ENCODE measurements around the gene TBC1D20.

Gene TBC1D20

DNA sequence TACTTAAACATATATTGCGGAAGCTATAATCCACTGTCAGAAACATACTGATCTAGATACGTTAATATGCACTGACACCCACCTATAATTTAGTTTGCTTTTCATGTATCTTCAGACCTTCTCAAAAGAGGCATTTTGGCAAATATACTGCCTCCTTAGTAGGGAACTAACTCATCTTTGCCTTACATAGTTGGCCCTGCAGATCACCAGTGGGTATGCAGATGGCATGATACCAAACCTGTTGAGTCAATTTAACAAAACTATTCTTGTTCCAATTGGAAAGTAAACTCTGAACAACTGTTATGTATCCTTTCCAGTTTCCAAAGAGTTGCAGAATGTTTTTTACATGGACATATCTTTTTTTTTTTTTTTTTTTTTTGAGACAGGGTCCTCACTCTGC is 35.6 kb upstream of the TBC1D20 start:
- TF ChIP-seq, protein P1, sequence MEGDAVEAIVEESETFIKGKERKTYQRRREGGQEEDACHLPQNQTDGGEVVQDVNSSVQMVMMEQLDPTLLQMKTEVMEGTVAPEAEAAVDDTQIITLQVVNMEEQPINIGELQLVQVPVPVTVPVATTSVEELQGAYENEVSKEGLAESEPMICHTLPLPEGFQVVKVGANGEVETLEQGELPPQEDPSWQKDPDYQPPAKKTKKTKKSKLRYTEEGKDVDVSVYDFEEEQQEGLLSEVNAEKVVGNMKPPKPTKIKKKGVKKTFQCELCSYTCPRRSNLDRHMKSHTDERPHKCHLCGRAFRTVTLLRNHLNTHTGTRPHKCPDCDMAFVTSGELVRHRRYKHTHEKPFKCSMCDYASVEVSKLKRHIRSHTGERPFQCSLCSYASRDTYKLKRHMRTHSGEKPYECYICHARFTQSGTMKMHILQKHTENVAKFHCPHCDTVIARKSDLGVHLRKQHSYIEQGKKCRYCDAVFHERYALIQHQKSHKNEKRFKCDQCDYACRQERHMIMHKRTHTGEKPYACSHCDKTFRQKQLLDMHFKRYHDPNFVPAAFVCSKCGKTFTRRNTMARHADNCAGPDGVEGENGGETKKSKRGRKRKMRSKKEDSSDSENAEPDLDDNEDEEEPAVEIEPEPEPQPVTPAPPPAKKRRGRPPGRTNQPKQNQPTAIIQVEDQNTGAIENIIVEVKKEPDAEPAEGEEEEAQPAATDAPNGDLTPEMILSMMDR (IDR thresholded peaks at IDR 0.05; ENCODE audit: low read depth, low read length, missing control alignments) = no peak
- DNase-seq (ENCODE audit: extremely low read depth, low read depth) = no peak
- H3K4me3 ChIP-seq (replicated peaks; ENCODE audit: low read depth, low read length) = no peak overlapping the region

DNA sequence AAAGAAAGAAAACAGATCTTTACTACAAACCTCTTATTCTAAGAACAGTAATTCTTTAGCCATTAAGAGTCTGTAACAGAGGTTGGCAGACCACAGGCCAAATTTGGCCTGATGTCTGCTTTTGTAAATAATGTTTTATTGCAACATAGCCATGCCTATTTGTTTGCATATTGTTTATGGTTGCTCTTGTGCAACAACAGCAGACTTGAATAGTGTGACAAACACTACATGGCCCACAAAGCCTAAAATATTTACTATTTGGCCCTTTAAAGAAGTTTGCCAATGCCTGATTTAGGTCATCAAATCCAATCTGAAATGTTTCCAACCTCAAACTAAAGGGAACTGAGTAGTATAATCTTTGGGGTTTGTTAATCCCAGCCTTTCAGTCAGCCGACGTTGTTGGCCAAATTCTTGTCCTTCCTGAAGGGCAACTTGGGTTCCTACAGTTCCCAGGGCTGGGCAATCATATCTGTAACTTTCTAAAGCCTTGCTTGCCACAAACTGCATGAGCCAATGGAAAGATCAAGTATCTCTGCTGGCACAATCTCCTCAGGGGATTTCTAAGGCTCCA is 33.9 kb upstream of the TBC1D20 start:
- TF ChIP-seq, protein P1 (IDR thresholded peaks at IDR 0.05; ENCODE audit: low read depth, low read length, missing control alignments) = no peak
- DNase-seq (ENCODE audit: extremely low read depth, low read depth) = no peak

DNA sequence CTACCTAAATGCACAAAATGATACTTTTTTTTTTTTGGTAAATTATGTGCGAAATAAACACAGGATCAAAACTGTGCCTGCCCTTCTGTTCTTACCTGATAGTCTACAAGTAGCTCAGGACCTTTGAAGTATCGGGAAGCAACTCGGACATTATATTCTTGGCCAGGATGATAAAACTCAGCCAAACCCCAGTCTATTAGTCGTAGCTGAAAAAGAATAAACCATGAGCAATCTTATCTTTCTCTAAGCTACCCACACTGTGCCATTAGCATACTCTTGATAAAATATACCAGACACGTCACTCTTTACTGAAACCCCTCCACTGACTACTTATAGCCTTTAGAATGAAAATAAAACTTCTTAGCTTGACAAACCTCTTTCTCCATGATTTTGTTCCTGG is 29.8 kb upstream of the TBC1D20 start:
- TF ChIP-seq, protein P1 (IDR thresholded peaks at IDR 0.05; ENCODE audit: low read depth, low read length, missing control alignments) = no peak
- no peak overlapping the region for H3K4me3 ChIP-seq (replicated peaks; ENCODE audit: low read depth, low read length)
- DNase-seq (ENCODE audit: extremely low read depth, low read depth) = no peak

More for the DNA sequence above, 33.9 kb upstream of the TBC1D20 start:
- H3K4me3 ChIP-seq (replicated peaks; ENCODE audit: low read depth, low read length) = no peak overlapping the region

DNA sequence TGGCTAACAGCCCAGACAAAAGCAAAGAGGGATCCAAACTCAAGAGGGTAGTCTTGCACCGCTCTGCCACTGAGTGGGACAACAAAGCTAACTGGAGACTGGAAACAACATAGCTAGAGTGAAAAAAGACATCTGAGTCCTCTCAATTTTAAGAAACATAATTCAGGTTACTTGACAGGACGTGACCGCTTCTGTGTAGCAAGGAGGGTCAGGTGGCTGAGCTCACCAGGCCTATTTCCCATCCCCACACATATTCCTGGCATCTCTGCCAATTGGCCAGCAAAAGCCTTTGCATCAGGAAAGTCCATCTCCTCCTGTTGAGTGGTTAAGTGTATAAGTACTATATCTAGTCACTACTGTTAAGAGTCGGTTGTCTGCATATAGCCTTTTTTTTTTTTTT is 25.3 kb upstream of the TBC1D20 start:
- no peak overlapping the region for H3K4me3 ChIP-seq (replicated peaks; ENCODE audit: low read depth, low read length)
- DNase-seq (ENCODE audit: extremely low read depth, low read depth) = no peak
- TF ChIP-seq, protein P1 (IDR thresholded peaks at IDR 0.05; ENCODE audit: low read depth, low read length, missing control alignments) = no peak

DNA sequence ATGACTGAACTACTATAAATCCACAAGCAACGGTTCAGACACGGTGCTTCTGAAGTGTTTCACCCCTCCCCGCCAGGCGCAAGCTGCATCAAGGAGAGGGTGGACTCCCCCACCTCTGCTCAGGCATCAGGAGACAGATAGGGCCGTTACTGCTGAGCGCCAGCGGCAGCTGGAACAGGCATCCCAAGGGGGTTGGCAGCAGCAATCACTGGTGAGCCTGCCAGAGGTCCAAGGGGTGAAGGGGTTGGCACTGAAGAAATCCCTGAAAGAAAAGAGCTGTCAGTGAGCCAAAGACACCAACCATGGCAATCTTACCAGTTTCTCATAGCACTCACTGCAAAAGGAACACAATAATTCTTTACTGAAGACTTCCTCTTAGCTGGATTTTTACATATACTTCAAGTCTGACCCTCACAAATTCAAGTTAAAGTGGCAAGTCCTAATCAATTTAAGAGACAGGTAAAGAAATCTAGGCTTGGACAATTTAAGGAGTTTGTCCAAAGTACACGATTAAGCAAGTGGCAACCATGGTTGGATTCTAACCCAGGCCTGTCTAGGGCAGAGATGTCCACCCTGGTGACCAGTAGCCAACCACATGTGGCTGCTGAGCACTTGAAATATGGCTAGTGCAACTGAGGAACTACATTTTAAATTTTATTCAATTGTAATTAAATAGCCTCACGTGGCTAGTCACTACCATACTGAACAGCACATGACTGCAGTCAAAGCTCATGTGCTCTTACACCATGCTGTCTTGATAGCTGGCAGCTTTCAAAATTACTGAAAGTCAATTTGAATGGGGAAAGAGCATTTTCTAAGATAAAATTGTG is 21.7 kb upstream of the TBC1D20 start:
- DNase-seq (ENCODE audit: extremely low read depth, low read depth) = no peak
- H3K4me3 ChIP-seq (replicated peaks; ENCODE audit: low read depth, low read length) = no peak overlapping the region
- TF ChIP-seq, protein P1 (IDR thresholded peaks at IDR 0.05; ENCODE audit: low read depth, low read length, missing control alignments) = no peak

DNA sequence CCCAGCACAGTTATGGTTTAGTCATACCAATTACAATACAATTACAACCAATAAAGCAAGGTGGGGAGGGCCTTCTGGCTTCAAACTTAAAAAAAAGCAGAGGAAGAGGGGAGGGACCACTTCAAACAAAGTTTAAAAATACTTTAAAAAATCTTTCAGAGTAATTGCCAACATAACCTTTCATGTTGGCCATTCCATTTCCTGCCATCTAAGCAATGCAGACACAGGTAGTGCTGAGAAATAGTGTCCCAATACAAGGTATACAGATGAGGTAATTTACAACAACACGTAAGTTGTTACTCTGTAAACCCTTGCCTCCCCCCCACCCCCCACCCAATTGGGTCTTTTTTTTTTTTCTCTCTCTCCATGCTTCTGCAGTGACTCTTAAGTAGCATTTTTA is 18.8 kb upstream of the TBC1D20 start:
- DNase-seq (ENCODE audit: extremely low read depth, low read depth) = no peak
- H3K4me3 ChIP-seq (replicated peaks; ENCODE audit: low read depth, low read length) = no peak overlapping the region

More for the DNA sequence above, 18.8 kb upstream of the TBC1D20 start:
- TF ChIP-seq, protein P1 (IDR thresholded peaks at IDR 0.05; ENCODE audit: low read depth, low read length, missing control alignments) = no peak

All from HFF-Myc (cell line).